Neural cell (in vitro differentiated cells): ENCODE data around the gene STMN3. TPM values are rescaled to one million over a fixed set of nuclear protein-coding genes. Genes with fewer than 3 reads are reported as not detected.

Experiments
- H2AFZ ChIP-seq: fragments of 200-600, 300-800 bp; sonication (generic), shearing (Covaris generic); 2 replicates; pipeline ENCODE4 v1.6.0; 2014; ENCODE audit warnings: low read depth, mild to moderate bottlenecking, antibody characterized with exemption, low read length, moderate library complexity
- H3F3A ChIP-seq: fragments of 200-600 bp; shearing (Covaris generic); 2 replicates; pipeline ENCODE4 v1.6.1; 2016; ENCODE audit warnings: mild to moderate bottlenecking, moderate library complexity, mixed read lengths, antibody characterized with exemption, low read length; ENCODE audit not compliant: insufficient read depth, poor library complexity, severe bottlenecking
- H3K27ac ChIP-seq: fragments of 200-600, 300-800 bp; sonication (generic), shearing (Covaris generic); 2 replicates; pipeline ENCODE4 v1.5.1; 2014; ENCODE audit warnings: mild to moderate bottlenecking, low read length, moderate library complexity
- H3K27me3 ChIP-seq: fragments of 300-800, 200-600 bp; sonication (generic), shearing (Covaris generic); 2 replicates; pipeline ENCODE4 v1.6.0; 2014; ENCODE audit warnings: mild to moderate bottlenecking, low read depth, low read length, moderate library complexity; ENCODE audit not compliant: insufficient read depth
- H3K36me3 ChIP-seq: fragments of 300-800, 200-600 bp; sonication (generic), shearing (Covaris generic); 2 replicates; pipeline ENCODE4 v1.5.1; 2014; ENCODE audit warnings: mild to moderate bottlenecking, antibody characterized with exemption, low read length, moderate library complexity; ENCODE audit not compliant: insufficient read depth
- H3K4me2 ChIP-seq: fragments of 300-800, 200-600 bp; sonication (generic), shearing (Covaris generic); 2 replicates; pipeline ENCODE4 v1.6.0; 2014; ENCODE audit warnings: mild to moderate bottlenecking, low read length
- H3K4me3 ChIP-seq: fragments of 300-800, 200-600 bp; sonication (generic), shearing (Covaris generic); 2 replicates; pipeline ENCODE4 v1.5.1; 2014; ENCODE audit warnings: mild to moderate bottlenecking, low read length, moderate library complexity
- H3K79me2 ChIP-seq: fragments of 200-600 bp; shearing (Covaris generic); replicated peaks from 2 replicates; pipeline ENCODE4 v1.6.0; 2014; ENCODE audit warnings: mild to moderate bottlenecking, low read length, moderate library complexity; ENCODE audit not compliant: insufficient read depth
- H3K9ac ChIP-seq: fragments of 300-800, 200-600 bp; sonication (generic), shearing (Covaris generic); 2 replicates; pipeline ENCODE4 v1.6.1; 2016; ENCODE audit warnings: mild to moderate bottlenecking, low read length, mixed read lengths
- H3K9me2 ChIP-seq: fragments of 200-600 bp; shearing (Covaris generic); 2 replicates; pipeline ENCODE4 v1.6.1; 2016; ENCODE audit warnings: mild to moderate bottlenecking, low read length, mixed read lengths; ENCODE audit not compliant: insufficient read depth
- H3K9me3 ChIP-seq: fragments of 200-600, 300-800 bp; sonication (generic), shearing (Covaris generic); 2 replicates; pipeline ENCODE4 v1.6.1; 2016; ENCODE audit warnings: mild to moderate bottlenecking, mixed run types, low read length, moderate library complexity, mixed read lengths
- H4K20me1 ChIP-seq: fragments of 200-600 bp; shearing (Covaris generic); 2 replicates; pipeline ENCODE4 v1.6.1; 2016; ENCODE audit warnings: mild to moderate bottlenecking, mixed run types; ENCODE audit not compliant: insufficient read depth
- EP300 ChIP-seq: fragments of 450-650 bp; conservative IDR thresholded peaks from 2 replicates; pipeline ENCODE4 v1.6.1; 2014; ENCODE audit warnings: antibody characterized with exemption, mild to moderate bottlenecking, moderate library complexity; ENCODE audit not compliant: poor library complexity, severe bottlenecking
- EZH2 ChIP-seq: fragments of 200-600, 300-800 bp; shearing (Covaris generic), sonication (generic); IDR thresholded peaks from 2 replicates; pipeline ENCODE4 v1.6.1; 2014; ENCODE audit warnings: antibody characterized with exemption, low read length, borderline replicate concordance, mild to moderate bottlenecking; ENCODE audit not compliant: insufficient read depth, poor library complexity, severe bottlenecking
- MXI1 ChIP-seq: fragments of 450-650 bp; conservative IDR thresholded peaks from 2 replicates; pipeline ENCODE4 v1.6.1; 2014; ENCODE audit warnings: antibody characterized with exemption, mild to moderate bottlenecking; ENCODE audit not compliant: poor library complexity, severe bottlenecking
- POLR2AphosphoS5 ChIP-seq: IDR thresholded peaks from 2 replicates; pipeline ENCODE4 v1.6.1; 2012
- RAD21 ChIP-seq: fragments of 450-650 bp; conservative IDR thresholded peaks from 2 replicates; pipeline ENCODE4 v1.6.1; 2014; ENCODE audit warnings: antibody characterized with exemption, mild to moderate bottlenecking, moderate library complexity
- REST ChIP-seq: IDR thresholded peaks from 2 replicates; pipeline ENCODE4 v1.6.1; 2012; ENCODE audit warnings: borderline replicate concordance
- SMC3 ChIP-seq: fragments of 450-650 bp; conservative IDR thresholded peaks from 2 replicates; pipeline ENCODE4 v1.6.1; 2014; ENCODE audit warnings: antibody characterized with exemption, mild to moderate bottlenecking, moderate library complexity; ENCODE audit not compliant: poor library complexity
- TAF1 ChIP-seq: IDR thresholded peaks from 2 replicates; pipeline ENCODE4 v1.6.1; 2012; ENCODE audit warnings: low read depth
- polyA plus RNA-seq: library from polyadenylated mRNA; depleted of rRNA; stranded (reverse); fragments of >200 nt; gene quantifications from 2 replicates; pipeline ENCODE4 v1.2.3, GENCODE V29; 2014
- TF ChIP-seq, protein P1 (sequence below): fragments of 450-650 bp; IDR thresholded peaks from 2 replicates; pipeline ENCODE4 v1.5.1; 2014; ENCODE audit warnings: antibody characterized with exemption, mild to moderate bottlenecking, moderate library complexity; ENCODE audit not compliant: poor library complexity, severe bottlenecking

STMN3 gene
- polyA plus RNA-seq, 1 donor from 2014 or later: 268 TPM

GRCh38 chr20:63691711-63692435 is 38.6 kb upstream of the STMN3 start:
- Histone ChIP-seq H3K27me3 (no peaks in the 10 kb centered on the region), H3K9me3 (no peaks in the 10 kb centered on the region), H3K27ac (no peak overlapping the region), H3F3A (no peaks in the 10 kb centered on the region), H4K20me1 (no peaks in the 10 kb centered on the region), H2AFZ (no peak overlapping the region), H3K4me2 (no peak overlapping the region), H3K36me3 (no peaks in the 10 kb centered on the region), H3K9ac (no peak overlapping the region), H3K79me2 (no peaks in the 10 kb centered on the region), H3K9me2 (no peaks in the 10 kb centered on the region), H3K4me3 (no peak overlapping the region)
- TF ChIP-seq RAD21 (no peak), REST (no peak), SMC3 (no peak), EZH2 (no peak)

DNA sequence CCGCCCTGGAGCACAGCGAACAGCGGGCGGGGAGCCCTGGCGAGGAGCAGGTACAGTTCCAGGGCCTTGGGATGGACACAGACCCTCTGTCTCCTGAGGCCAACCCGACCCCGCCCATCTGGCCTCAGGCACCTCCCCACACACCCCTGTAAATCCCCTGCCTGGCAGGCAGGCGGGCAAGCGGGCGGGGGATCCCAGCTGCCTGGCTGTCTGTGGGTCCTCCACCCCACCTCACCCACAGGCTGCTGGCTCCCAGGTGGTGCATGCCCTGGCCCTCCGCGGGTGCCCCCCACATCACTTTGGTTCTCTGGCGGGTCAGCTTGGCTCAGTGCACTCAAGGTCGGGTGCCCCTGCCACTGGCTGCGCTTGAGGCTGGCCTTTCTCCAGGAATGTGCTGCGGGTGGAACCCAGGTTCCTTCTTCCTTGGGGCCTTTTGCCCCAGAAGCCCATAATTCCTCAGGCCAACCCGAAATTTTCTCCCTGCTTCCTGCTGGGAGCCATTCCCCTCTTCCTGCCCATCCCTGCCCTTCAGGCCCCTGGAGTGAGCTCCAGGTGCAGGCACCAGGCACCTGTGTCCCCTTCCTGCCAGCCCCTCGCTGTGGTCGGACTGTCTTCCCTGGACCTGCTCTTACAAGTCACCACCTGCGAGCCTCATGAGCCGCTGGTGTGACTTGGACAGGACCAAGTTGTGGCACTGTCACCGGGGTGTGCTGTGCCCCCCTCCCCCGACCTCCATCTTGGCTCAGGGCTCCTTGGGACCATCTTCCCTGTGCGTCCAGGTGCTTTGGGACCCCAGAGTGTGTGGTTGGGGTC is 37.9 kb upstream of the STMN3 start:
- no peak overlapping the region for H3K4me3 ChIP-seq
- no peaks in the 10 kb centered on the region for H4K20me1 ChIP-seq
- no peak overlapping the region for H3K9ac ChIP-seq
- no peaks in the 10 kb centered on the region for H3K36me3 ChIP-seq
- no peaks in the 10 kb centered on the region for H3K9me3 ChIP-seq
- no peak overlapping the region for H3K4me2 ChIP-seq
- H3K79me2 ChIP-seq: no peaks in the 10 kb centered on the region
- H3K27me3 ChIP-seq: no peaks in the 10 kb centered on the region
- no peaks in the 10 kb centered on the region for H3F3A ChIP-seq
- H2AFZ ChIP-seq: no peak overlapping the region
- H3K27ac ChIP-seq: no peak overlapping the region
- H3K9me2 ChIP-seq: no peaks in the 10 kb centered on the region
- TF ChIP-seq EP300 (no peak), RAD21 (no peak), EZH2 (no peak), SMC3 (no peak), TAF1 (no peak), REST (no peak), POLR2AphosphoS5 (no peak), MXI1 (no peak)
- TF ChIP-seq, protein P1, sequence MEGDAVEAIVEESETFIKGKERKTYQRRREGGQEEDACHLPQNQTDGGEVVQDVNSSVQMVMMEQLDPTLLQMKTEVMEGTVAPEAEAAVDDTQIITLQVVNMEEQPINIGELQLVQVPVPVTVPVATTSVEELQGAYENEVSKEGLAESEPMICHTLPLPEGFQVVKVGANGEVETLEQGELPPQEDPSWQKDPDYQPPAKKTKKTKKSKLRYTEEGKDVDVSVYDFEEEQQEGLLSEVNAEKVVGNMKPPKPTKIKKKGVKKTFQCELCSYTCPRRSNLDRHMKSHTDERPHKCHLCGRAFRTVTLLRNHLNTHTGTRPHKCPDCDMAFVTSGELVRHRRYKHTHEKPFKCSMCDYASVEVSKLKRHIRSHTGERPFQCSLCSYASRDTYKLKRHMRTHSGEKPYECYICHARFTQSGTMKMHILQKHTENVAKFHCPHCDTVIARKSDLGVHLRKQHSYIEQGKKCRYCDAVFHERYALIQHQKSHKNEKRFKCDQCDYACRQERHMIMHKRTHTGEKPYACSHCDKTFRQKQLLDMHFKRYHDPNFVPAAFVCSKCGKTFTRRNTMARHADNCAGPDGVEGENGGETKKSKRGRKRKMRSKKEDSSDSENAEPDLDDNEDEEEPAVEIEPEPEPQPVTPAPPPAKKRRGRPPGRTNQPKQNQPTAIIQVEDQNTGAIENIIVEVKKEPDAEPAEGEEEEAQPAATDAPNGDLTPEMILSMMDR: no peak
